Mucosa of descending colon (tissue), 3 donors: ENCODE measurements around the gene ACAP1. TPM values are rescaled to one million over a fixed set of nuclear protein-coding genes. Genes with fewer than 3 reads are reported as not detected.

Experiments used
- ATAC-seq: fragments of 200-7000 bp; cut with Tn5 transposase; one replicate; pipeline ENCODE4 v1.9.1; 2020; ENCODE audit warnings: mild to moderate bottlenecking, moderate library complexity
- DNase-seq, 3 donors: peaks; one replicate each; pipeline ENCODE4 v3.0.0-alpha.2; 2020
- H3K36me3 ChIP-seq: fragments of 200-600 bp; one replicate; pipeline ENCODE4 v1.8.0; 2021; ENCODE audit warnings: low read depth, mild to moderate bottlenecking
- H3K4me1 ChIP-seq: fragments of 200-600 bp; one replicate; pipeline ENCODE4 v1.8.0; 2021; ENCODE audit warnings: low read depth, mild to moderate bottlenecking
- H3K4me3 ChIP-seq: fragments of 200-600 bp; one replicate; pipeline ENCODE4 v1.8.0; 2021; ENCODE audit warnings: mild to moderate bottlenecking
- H3K9me3 ChIP-seq: fragments of 200-600 bp; one replicate; pipeline ENCODE4 v1.8.0; 2021; ENCODE audit warnings: mild to moderate bottlenecking
- CTCF ChIP-seq: fragments of 200-600 bp; IDR thresholded peaks from one replicate; pipeline ENCODE4 v1.8.0; 2022; ENCODE audit warnings: antibody characterized with exemption, mild to moderate bottlenecking
- intact Hi-C, 2 donors: fragments of 100-400 bp; cut with DNase I in 1 of 2; cut with micrococcal nuclease in 1 of 2; formaldehyde crosslinking; loops; one replicate each; pipeline versions ENCODE4 v1.11.0 to v1.11.1; 2022; cut with DNase I, micrococcal nuclease
- total RNA-seq, 3 donors: library from RNA; stranded (reverse); fragmentation: NEBNext Ultra II Directional in 2 of 3; extraction: Animal tissue kit (Norgen Biotek cat#: 25700) in 2 of 3; gene quantifications; one replicate each; pipeline versions ENCODE4 v1.2.1 to v1.2.4, GENCODE V29; 2021 to 2023
- donor health status: DM: no; HTN: no; CAD: no; lungs with moderate emphysema.
- donor health status: DM: no; HTN: no; CAD: no.
- donor health status: DM: no; HTN: yes; CAD: no.

Gene ACAP1
- total RNA-seq, 3 donors from 2014 or later, result 9.2 to 16.5 (median 11.2) TPM

- H3K4me3 ChIP-seq, result no peak overlapping the region
- DNase-seq (no peak), ATAC-seq (no peak)
- TF ChIP-seq CTCF, result no peak
- H3K9me3 ChIP-seq, result no peaks in the 10 kb centered on the region
- peaks cover 8% of the 10 kb centered on the region for H3K4me1 ChIP-seq
- H3K36me3 ChIP-seq, result no peaks in the 10 kb centered on the region
- intact Hi-C loops, result no loop called here
Measured at GRCh38 chr17:7389924-7390910, 53.9 kb downstream of the ACAP1 start.

DNA sequence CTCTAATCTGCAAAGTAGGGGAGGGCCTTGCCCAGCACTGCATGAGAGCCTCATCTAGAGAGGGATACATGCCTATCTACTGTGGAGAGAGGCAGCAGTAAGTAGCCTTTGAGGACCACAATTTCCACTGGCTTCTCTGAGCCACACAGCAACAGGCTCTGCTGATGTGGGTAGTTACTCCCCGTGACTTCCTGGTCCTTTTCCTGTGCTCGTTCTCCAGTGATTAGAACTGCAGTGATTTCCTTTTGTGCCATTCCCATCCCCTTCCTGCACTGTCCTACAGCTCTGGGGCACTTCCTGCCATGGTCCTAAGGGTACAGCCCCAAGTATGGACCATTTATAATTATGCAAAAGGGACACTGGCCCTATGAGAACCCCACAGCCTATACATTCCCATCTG lies 55.0 kb downstream of the ACAP1 start:
- Histone ChIP-seq H3K9me3 (no peaks in the 10 kb centered on the region), H3K4me1 (peaks cover 8% of the 10 kb centered on the region), H3K4me3 (no peak overlapping the region), H3K36me3 (no peaks in the 10 kb centered on the region)
- ATAC-seq, result no peak
- DNase-seq, result no peak
- intact Hi-C loops, result no loop called here
- TF ChIP-seq CTCF, result no peak

DNA sequence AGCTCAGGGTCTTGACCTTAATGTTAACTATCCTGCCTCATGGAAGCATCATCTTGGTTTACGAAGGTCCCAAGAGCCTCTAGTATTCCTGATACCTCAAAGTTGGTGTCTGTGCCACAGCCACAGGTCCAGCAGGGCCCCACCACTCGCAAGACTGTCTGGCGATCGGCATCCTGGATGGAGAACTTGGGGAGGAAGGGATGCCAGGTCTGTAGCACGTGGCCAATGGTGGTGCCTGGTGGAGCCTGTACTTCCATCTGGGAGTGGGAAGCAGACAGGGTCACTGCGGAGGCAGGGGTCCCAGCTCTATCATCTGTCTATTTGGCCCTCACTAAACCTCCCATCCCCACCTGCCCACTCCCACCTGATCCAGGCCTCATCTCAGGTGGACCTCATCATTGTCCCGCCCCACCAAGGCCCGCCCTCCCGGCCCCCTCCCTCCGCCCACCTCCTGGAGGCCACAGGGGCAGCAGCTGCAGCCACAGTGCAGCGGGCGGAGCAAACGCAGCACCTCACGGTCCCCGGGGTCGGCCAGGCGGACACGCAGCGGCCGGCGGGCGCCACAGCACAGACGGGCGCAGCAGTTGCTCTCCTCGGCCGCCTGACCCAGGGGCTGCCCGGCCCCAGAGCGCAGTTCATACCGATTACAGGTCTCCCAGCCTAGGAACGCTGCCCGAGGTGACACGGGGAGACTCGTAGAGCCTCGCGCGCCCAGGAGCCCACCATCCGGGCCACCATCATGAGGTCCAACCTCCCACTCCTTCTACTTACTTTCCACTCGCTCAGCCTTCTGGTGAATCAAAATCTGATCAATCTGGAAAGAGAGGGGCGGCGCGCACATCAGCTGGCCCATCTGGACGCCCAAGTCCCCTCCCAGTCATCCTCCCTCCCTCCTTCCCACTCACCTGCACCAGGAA lies 56.6 kb downstream of the ACAP1 start:
- ATAC-seq, result no peak
- Histone ChIP-seq H3K9me3 (no peaks in the 10 kb centered on the region), H3K4me1 (peaks cover 8% of the 10 kb centered on the region), H3K4me3 (no peak overlapping the region), H3K36me3 (no peaks in the 10 kb centered on the region)
- TF ChIP-seq CTCF, result no peak
- peak in 1 of 3 donors; percentile 40 for DNase-seq
- intact Hi-C loops, result no loop called here

- intact Hi-C loops, result no loop called here
- no peaks in the 10 kb centered on the region for H3K36me3 ChIP-seq
- peaks cover 8% of the 10 kb centered on the region for H3K4me1 ChIP-seq
- ATAC-seq (peak; percentile 44), DNase-seq (peak in 2 of 3 donors; percentile 62 to 72)
- no peak for TF ChIP-seq CTCF
- peak overlapping the region; percentile 29 for H3K4me3 ChIP-seq
- H3K9me3 ChIP-seq, result no peaks in the 10 kb centered on the region
Measured at GRCh38 chr17:7393613-7394451, 57.5 kb downstream of the ACAP1 start.
